GM19324 (cell line): ENCODE data around the gene APOC4.
"Not testable (repeated sequence)": the region's sequence is repeated elsewhere in the genome, so short reads cannot be mapped to it uniquely, and the experiment has no call there.

Experiments used
- ATAC-seq: cut with Tn5 transposase; IDR thresholded peaks from one replicate; pipeline ENCODE4 v1.9.1; 2021; ENCODE audit warnings: mild to moderate bottlenecking, moderate library complexity; ENCODE audit not compliant: unreplicated experiment, low FRiP score

The APOC4 gene

GRCh38 chr19:44942067-44942571 lies at the start of gene APOC4:
TSS of gene APOC4 (plus strand) at chr19:44942237. CDS start at chr19:44942278, 41 bp downstream.
- ATAC-seq: no peak

- ATAC-seq: no peak
Observed at GRCh38 chr19:44892932-44893331, 49.1 kb upstream of the APOC4 start.

GRCh38 chr19:44893332-44894051 lies 48.5 kb upstream of the APOC4 start:
- ATAC-seq: no peak

GRCh38 chr19:44894052-44894400 lies 48.0 kb upstream of the APOC4 start:
- ATAC-seq: no peak

- no peak for ATAC-seq
Observed at GRCh38 chr19:44894946-44895345, 47.1 kb upstream of the APOC4 start.

GRCh38 chr19:44897835-44898234 lies 44.2 kb upstream of the APOC4 start:
- ATAC-seq: no peak

- ATAC-seq: no peak
Observed at GRCh38 chr19:44900328-44901244, 41.5 kb upstream of the APOC4 start.

- ATAC-seq: no peak
Observed at GRCh38 chr19:44903216-44903601, 38.8 kb upstream of the APOC4 start.

- ATAC-seq: no peak
Observed at GRCh38 chr19:44903602-44904425, 38.2 kb upstream of the APOC4 start.

GRCh38 chr19:44904426-44904994 lies 37.5 kb upstream of the APOC4 start:
- ATAC-seq: no peak

GRCh38 chr19:44905437-44906160 lies 36.4 kb upstream of the APOC4 start, which contains the start of gene APOE:
TSS of gene APOE (plus strand) at chr19:44905796. CDS start at chr19:44906625, 829 bp downstream.
- no peak for ATAC-seq

- ATAC-seq: no peak
Observed at GRCh38 chr19:44907613-44908012, 34.4 kb upstream of the APOC4 start.

GRCh38 chr19:44908074-44908835 lies 33.8 kb upstream of the APOC4 start:
- no peak for ATAC-seq

GRCh38 chr19:44908836-44909261 lies 33.2 kb upstream of the APOC4 start:
- ATAC-seq: no peak

- ATAC-seq: no peak
Observed at GRCh38 chr19:44909775-44910174, 32.3 kb upstream of the APOC4 start.

- not testable (repeated sequence) for ATAC-seq
Observed at GRCh38 chr19:44911896-44912295, 30.1 kb upstream of the APOC4 start.

- no peak for ATAC-seq
Observed at GRCh38 chr19:44912854-44913253, 29.2 kb upstream of the APOC4 start.

- not testable (repeated sequence) for ATAC-seq
Observed at GRCh38 chr19:44913512-44914432, 28.3 kb upstream of the APOC4 start.
